Neural progenitor cell (in vitro differentiated cells): ENCODE measurements around the gene UNC13B.

Experiments
- EZH2 ChIP-seq: fragments of 200-600 bp; sonication (generic); IDR thresholded peaks from 2 replicates; pipeline ENCODE4 v1.6.1; 2017; ENCODE audit warnings: antibody characterized with exemption, mild to moderate bottlenecking, moderate library complexity
- EZH2phosphoT487 ChIP-seq: fragments of 200-600 bp; sonication (generic); IDR thresholded peaks from 2 replicates; pipeline ENCODE4 v1.6.1; 2017; ENCODE audit warnings: antibody characterized with exemption
- TF ChIP-seq, protein P1 (sequence below): fragments of 200-600 bp; sonication (generic); IDR thresholded peaks from 2 replicates; pipeline ENCODE4 v1.5.1; 2017; ENCODE audit warnings: antibody characterized with exemption, mild to moderate bottlenecking

DNA sequence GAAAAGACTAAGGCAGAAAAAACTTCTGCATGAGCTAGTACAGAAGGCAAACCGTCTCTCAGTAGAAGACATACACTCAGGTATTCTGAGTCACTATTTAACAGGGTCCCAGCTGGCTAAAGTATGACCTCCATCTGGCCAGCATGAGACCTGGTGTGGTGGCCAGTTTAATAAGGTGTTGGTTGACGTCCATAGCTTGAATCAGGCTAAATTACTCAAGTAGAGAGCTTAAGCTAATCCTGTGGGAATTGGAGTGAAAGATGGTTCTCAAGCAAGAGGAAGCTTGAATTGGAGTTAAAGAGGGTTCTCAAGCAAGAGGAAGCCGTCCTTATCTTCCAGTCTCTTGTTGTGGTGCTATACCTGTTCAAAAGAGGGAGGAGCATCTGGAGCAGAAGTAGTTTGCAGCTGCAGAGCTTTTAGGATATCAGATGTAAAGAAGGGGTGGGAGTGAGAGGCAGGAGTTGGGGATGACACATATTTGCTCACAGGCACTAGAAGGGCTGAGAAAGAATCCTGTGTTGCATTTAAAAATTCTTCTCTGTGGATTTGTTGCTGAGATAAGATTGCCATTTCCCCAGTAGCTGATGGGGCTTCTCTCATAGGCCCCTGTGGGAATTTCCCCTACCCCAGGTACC lies 192.0 kb downstream of the UNC13B start:
- TF ChIP-seq, protein P1, sequence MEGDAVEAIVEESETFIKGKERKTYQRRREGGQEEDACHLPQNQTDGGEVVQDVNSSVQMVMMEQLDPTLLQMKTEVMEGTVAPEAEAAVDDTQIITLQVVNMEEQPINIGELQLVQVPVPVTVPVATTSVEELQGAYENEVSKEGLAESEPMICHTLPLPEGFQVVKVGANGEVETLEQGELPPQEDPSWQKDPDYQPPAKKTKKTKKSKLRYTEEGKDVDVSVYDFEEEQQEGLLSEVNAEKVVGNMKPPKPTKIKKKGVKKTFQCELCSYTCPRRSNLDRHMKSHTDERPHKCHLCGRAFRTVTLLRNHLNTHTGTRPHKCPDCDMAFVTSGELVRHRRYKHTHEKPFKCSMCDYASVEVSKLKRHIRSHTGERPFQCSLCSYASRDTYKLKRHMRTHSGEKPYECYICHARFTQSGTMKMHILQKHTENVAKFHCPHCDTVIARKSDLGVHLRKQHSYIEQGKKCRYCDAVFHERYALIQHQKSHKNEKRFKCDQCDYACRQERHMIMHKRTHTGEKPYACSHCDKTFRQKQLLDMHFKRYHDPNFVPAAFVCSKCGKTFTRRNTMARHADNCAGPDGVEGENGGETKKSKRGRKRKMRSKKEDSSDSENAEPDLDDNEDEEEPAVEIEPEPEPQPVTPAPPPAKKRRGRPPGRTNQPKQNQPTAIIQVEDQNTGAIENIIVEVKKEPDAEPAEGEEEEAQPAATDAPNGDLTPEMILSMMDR, result no peak
- TF ChIP-seq EZH2 (no peak), EZH2phosphoT487 (no peak)
